Measurements from ENCODE around the gene LRG1. TPM values are rescaled to one million over a fixed set of nuclear protein-coding genes. Genes with fewer than 3 reads are reported as not detected.
A peak's percentile ranks its signal among the peaks of the same experiment; 100 is the strongest.

The LRG1 gene
- total and polyA plus RNA-seq, 7 donors: 0.36 to 21.0 (median 2.4) TPM; not detected in 1

DNA sequence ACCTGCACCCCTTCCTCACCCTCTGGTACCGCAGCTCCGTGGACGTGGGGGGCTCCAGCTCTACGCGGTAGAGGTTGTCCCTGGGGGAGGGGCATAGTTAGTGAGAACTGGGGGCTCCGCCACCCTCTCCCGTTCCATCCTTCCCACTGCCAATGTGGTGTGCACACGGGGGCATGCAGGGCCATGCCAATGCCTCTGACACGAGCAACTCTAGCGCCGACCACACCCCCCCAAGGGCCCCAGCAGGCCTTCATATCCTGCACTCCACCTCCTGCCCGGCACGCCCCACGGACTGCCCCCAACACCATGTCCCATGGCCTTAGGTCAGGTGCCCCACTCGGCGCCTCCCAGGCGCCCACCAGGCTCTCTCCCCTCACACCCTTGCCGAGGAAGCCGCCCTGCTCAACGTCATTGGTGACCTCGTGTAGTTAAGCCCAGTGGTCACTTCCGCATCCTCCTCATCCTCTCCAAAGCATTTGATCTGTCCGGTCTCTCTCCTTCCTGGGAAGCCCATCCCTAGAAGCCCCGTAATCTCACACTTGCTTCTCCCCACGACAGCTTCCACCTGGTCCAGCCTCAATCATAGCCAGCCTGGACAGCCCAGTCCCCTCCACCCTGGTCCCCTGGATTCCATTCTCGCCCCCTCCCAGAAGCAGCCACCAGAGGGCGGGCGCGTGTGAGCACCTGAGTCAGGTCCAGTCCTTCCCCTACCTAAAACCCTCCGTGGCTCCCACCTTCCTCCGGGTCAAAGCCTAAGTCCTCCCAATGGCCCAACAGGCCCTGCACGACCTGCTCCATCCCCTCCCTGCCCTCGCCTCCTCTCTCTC, 17.5 kb upstream of the LRG1 start:
- H3K27me3 ChIP-seq: no peaks in the 10 kb centered on the region
- DNase-seq: no peak
- peak overlapping the region in 1 of 4 donors; percentile 27 for H3K27ac ChIP-seq
- no peaks in the 10 kb centered on the region for H3K36me3 ChIP-seq
- no peaks in the 10 kb centered on the region for H3K9me3 ChIP-seq
- peaks cover 0 to 7% (median 5%) of the 10 kb centered on the region in 4 donors for H3K4me1 ChIP-seq
- peak overlapping the region in 1 of 4 donors; percentile 21 for H3K4me3 ChIP-seq
- intact Hi-C loops (cut with DNase I): loop anchor here (5.0 kb wide), 1 partner anchor 80 kb away; the partner anchor contains the start of gene TNFAIP8L1
- 64 to 82% methylated on average over 33 of the region's 33 CpGs for WGBS, 2 donors
- TF ChIP-seq EP300 (IDR thresholded peaks at IDR 0.05) (no peak), POLR2A (IDR thresholded peaks at IDR 0.05) (no peak), POLR2AphosphoS5 (IDR thresholded peaks at IDR 0.05) (no peak)
- TF ChIP-seq, protein P1, sequence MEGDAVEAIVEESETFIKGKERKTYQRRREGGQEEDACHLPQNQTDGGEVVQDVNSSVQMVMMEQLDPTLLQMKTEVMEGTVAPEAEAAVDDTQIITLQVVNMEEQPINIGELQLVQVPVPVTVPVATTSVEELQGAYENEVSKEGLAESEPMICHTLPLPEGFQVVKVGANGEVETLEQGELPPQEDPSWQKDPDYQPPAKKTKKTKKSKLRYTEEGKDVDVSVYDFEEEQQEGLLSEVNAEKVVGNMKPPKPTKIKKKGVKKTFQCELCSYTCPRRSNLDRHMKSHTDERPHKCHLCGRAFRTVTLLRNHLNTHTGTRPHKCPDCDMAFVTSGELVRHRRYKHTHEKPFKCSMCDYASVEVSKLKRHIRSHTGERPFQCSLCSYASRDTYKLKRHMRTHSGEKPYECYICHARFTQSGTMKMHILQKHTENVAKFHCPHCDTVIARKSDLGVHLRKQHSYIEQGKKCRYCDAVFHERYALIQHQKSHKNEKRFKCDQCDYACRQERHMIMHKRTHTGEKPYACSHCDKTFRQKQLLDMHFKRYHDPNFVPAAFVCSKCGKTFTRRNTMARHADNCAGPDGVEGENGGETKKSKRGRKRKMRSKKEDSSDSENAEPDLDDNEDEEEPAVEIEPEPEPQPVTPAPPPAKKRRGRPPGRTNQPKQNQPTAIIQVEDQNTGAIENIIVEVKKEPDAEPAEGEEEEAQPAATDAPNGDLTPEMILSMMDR (IDR thresholded peaks at IDR 0.05): no peak

DNA sequence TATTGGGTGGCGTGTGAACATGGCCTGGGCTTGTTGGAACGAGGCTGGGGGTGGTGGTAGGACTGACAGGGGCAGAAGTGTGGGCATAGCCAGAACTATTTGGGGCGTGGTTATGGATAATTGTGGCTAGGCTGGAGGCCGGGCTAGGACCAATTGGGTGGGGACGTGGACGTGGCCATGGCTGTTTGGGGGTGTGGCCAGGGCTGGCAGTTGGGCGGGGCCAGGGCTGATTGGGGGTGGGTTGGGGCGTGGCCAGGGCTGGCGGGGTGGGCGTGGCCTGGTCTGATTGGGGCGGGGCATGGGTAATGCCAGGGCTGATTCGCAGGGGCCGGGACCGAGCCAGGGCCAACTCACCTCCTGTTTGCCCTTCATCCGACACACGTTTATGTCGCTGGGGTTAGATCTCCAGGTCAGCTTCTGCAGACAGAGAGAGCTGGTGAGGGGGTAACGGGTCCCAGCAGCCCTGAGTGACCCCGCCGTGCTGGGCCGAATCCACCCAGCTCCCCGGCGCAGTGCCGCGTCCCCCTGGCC, 16.8 kb upstream of the LRG1 start:
- TF ChIP-seq EP300 (IDR thresholded peaks at IDR 0.05) (no peak), POLR2A (IDR thresholded peaks at IDR 0.05) (no peak), POLR2AphosphoS5 (IDR thresholded peaks at IDR 0.05) (no peak)
- TF ChIP-seq, protein P1 (IDR thresholded peaks at IDR 0.05): no peak
- intact Hi-C loops (cut with DNase I): loop anchor here (5.0 kb wide), 1 partner anchor 81 kb away; the partner anchor contains the start of gene TNFAIP8L1
- Histone ChIP-seq H3K27ac (no peak overlapping the region), H3K36me3 (no peaks in the 10 kb centered on the region), H3K9me3 (no peaks in the 10 kb centered on the region), H3K4me1 (peaks cover 0 to 7% (median 5%) of the 10 kb centered on the region in 4 donors), H3K27me3 (no peaks in the 10 kb centered on the region), H3K4me3 (no peak overlapping the region)
- DNase-seq: no peak
- WGBS, 2 donors: 54 to 82% methylated on average over 25 of the region's 25 CpGs

DNA sequence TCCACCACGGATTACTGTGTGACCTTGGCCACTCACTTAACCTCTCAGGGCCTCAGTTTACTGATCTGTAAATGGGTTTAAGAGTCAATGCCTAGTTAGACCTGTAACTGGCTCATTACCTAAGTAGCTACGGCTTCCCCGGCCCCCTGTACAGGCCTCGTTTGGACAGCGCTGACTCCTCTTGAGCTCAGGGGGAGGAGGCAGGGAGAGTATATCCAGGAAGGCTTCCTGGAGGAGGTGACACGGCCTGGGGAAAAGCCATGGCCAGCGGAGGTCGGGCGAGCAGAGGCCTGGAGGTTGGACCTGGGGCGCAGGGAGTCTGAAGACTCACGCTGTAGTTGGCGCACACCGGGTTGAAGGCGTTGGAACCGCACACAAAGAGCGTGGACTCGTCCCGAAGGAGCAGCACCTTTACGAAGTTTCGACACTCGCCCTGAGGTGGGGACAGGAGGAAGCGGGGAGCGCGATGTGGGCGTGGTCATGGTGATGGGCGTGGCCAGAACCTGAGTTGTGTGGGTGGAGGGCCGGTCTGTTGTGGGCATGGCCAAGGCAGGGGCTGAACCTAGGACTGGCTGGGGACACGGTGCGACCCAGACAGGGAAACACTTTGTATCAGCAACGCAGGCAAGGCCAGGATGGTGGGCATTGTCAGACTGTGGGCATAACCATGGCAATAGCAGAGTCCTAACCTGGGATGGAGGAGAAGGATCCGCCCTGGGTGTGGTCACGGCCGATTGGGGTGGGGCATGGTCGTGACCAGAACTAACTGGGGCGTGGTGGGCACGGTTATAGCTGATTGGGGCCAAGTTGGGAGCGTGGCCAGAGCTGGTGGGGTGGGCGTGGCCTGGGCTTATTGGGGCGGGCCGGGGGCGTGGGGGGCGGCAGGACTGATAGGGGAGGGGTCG, 16.1 kb upstream of the LRG1 start:
- peaks cover 0 to 7% (median 5%) of the 10 kb centered on the region in 4 donors for H3K4me1 ChIP-seq
- H3K9me3 ChIP-seq: no peaks in the 10 kb centered on the region
- H3K36me3 ChIP-seq: no peaks in the 10 kb centered on the region
- no peaks in the 10 kb centered on the region for H3K27me3 ChIP-seq
- no peak overlapping the region for H3K4me3 ChIP-seq
- intact Hi-C loops (cut with DNase I): loop anchor here (5.0 kb wide), 1 partner anchor 81 kb away; the partner anchor contains the start of gene TNFAIP8L1
- no peak overlapping the region for H3K27ac ChIP-seq
- WGBS, 2 donors: 41 to 76% methylated on average over 43 of the region's 43 CpGs
- no peak for DNase-seq
- TF ChIP-seq POLR2A (IDR thresholded peaks at IDR 0.05) (no peak), POLR2AphosphoS5 (IDR thresholded peaks at IDR 0.05) (no peak), EP300 (IDR thresholded peaks at IDR 0.05) (no peak)
- TF ChIP-seq, protein P1 (IDR thresholded peaks at IDR 0.05): no peak

DNA sequence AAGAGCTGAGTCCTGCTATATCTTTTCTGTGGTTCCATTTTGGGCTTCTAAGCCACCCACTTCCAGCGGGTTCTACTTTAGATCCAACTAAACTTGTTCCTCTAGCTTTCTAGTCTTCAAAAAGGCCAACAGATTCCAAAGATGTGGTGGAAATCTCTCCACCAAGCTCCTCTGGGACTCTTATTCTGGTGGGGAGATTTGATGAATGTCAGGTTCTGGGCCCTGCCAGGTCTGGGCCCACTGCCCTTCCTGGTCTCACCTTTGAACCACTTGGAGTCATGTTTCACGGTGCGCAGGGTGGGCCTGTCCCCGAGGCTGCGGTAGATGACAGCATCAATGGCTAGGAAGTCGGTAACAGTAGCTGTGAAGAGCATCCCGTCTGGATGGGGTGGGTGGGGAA, 14.9 kb upstream of the LRG1 start:
- H3K27ac ChIP-seq: no peak overlapping the region
- H3K9me3 ChIP-seq: no peaks in the 10 kb centered on the region
- peaks cover 0 to 7% (median 5%) of the 10 kb centered on the region in 4 donors for H3K4me1 ChIP-seq
- 64 to 82% methylated on average over 7 of the region's 7 CpGs for whole genome bisulfite sequencing, 2 donors
- no peak overlapping the region for H3K4me3 ChIP-seq
- no peaks in the 10 kb centered on the region for H3K36me3 ChIP-seq
- no peak for DNase-seq
- H3K27me3 ChIP-seq: no peaks in the 10 kb centered on the region
- no peak for TF ChIP-seq EP300 (IDR thresholded peaks at IDR 0.05)
- TF ChIP-seq POLR2A (IDR thresholded peaks at IDR 0.05): no peak
- TF ChIP-seq POLR2AphosphoS5 (IDR thresholded peaks at IDR 0.05): no peak
- TF ChIP-seq, protein P1 (IDR thresholded peaks at IDR 0.05): no peak
- intact Hi-C loops (cut with DNase I): loop anchor here (5.0 kb wide), 1 partner anchor 83 kb away; the partner anchor contains the start of gene TNFAIP8L1
